Esophagus muscularis mucosa (tissue), 3 donors: ENCODE results near the gene MYCN.

ENCODE experiments used
- POLR2A ChIP-seq: fragments of 450-650 bp; IDR thresholded peaks from one replicate; pipeline ENCODE4 v1.6.1; 2017; ENCODE audit warnings: antibody characterized with exemption, moderate library complexity, mild to moderate bottlenecking, low read depth
- TF ChIP-seq, protein P1 (sequence below), 3 experiments: fragments of 200-600 bp in 2 of 3; fragments of 450-650 bp in 1 of 3; sonication (generic) in 2 of 3; IDR thresholded peaks; one replicate each; pipeline ENCODE4 v1.5.1; 2017 to 2019; ENCODE audit warnings: antibody characterized with exemption in 3 of 3, mild to moderate bottlenecking in 2 of 3, moderate library complexity in 1 of 3

DNA sequence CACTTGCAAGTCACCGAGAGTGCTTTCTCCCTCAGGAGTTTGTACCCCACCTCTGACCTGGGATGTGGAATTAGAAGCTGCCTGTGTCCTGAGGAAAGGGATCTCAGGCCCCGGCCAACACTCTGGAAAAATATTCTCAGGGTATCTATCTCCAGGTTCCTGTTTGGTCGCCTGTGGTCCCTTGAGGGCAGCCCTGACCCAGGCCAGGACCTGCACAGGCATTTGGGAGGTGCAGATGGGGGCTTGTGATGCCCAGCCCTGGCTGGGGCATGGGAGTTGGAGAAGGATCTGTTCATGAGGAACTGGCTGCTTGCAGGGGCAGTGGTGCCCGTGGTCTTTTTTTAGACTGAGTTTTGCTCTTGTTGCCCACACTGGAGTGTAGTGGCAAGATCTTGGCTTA, 46.3 kb downstream of the MYCN start:
- no peak for TF ChIP-seq POLR2A
- TF ChIP-seq, protein P1, sequence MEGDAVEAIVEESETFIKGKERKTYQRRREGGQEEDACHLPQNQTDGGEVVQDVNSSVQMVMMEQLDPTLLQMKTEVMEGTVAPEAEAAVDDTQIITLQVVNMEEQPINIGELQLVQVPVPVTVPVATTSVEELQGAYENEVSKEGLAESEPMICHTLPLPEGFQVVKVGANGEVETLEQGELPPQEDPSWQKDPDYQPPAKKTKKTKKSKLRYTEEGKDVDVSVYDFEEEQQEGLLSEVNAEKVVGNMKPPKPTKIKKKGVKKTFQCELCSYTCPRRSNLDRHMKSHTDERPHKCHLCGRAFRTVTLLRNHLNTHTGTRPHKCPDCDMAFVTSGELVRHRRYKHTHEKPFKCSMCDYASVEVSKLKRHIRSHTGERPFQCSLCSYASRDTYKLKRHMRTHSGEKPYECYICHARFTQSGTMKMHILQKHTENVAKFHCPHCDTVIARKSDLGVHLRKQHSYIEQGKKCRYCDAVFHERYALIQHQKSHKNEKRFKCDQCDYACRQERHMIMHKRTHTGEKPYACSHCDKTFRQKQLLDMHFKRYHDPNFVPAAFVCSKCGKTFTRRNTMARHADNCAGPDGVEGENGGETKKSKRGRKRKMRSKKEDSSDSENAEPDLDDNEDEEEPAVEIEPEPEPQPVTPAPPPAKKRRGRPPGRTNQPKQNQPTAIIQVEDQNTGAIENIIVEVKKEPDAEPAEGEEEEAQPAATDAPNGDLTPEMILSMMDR (IDR thresholded peaks at IDR 0.05): no peak
